ENCODE results near the gene CPTP. TPM values are rescaled to one million over a fixed set of nuclear protein-coding genes. Genes with fewer than 3 reads are reported as not detected.
A peak's percentile ranks its signal among the peaks of the same experiment; 100 is the strongest.
"Not testable (repeated sequence)": the region's sequence is repeated elsewhere in the genome, so short reads cannot be mapped to it uniquely, and the experiment has no call there.

The CPTP gene
- total and polyA plus RNA-seq, 9 donors, result 12.5 to 19.6 (median 16.9) TPM

DNA sequence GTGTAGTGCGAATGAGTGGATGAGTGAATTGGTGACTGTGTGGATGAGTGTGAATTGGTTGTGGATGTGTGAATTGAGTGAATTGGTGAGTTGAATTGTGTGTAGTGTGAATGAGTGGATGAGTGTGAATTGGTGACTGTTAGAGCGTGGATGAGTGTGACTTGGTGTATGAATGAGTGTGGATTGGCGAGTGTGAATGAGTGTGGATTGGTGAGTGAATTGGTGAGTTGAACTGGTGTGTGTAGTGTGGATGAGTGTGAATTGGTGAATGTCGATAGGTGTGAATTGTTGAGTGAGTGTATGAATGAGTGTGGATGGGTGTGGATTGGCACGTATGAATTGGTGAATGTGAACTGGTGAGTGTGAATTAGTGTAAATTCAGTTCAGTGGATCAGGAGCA lies 42.7 kb downstream of the CPTP start:
- H3K9me3 ChIP-seq (replicated peaks; ENCODE audit: control insufficient read depth, low read depth, low read length), result peaks cover 4% of the 10 kb centered on the region
- H3K27me3 ChIP-seq (ENCODE audit: control insufficient read depth, insufficient read depth, low read length), result no peaks in the 10 kb centered on the region
- WGBS (ENCODE audit: insufficient coverage), result 92% methylated on average over 4 of the region's 5 CpGs
- no peak for DNase-seq
- no peak overlapping the region for H3K4me3 ChIP-seq (ENCODE audit: low read length)
- no peak overlapping the region for H3K27ac ChIP-seq (ENCODE audit: low read length)
- peaks cover 11% of the 10 kb centered on the region for H3K4me1 ChIP-seq (ENCODE audit: control insufficient read depth, insufficient read depth, low read length)
- peaks cover under 1% of the 10 kb centered on the region for H3K36me3 ChIP-seq (ENCODE audit: control insufficient read depth, insufficient read depth, low read length)

GRCh38 chr1:1370094-1370493 lies 45.5 kb downstream of the CPTP start:
- not testable (repeated sequence) for DNase-seq; H3K27me3 ChIP-seq (ENCODE audit: control insufficient read depth, insufficient read depth, low read length); H3K9me3 ChIP-seq (replicated peaks; ENCODE audit: control insufficient read depth, low read depth, low read length); H3K4me3 ChIP-seq (ENCODE audit: low read length); H3K27ac ChIP-seq (ENCODE audit: low read length)
- WGBS (ENCODE audit: insufficient coverage), result 91% methylated on average over 11 of the region's 14 CpGs
- Histone ChIP-seq H3K36me3 (ENCODE audit: control insufficient read depth, insufficient read depth, low read length) (peaks cover 15% of the 10 kb centered on the region), H3K4me1 (ENCODE audit: control insufficient read depth, insufficient read depth, low read length) (peaks cover 25% of the 10 kb centered on the region)

DNA sequence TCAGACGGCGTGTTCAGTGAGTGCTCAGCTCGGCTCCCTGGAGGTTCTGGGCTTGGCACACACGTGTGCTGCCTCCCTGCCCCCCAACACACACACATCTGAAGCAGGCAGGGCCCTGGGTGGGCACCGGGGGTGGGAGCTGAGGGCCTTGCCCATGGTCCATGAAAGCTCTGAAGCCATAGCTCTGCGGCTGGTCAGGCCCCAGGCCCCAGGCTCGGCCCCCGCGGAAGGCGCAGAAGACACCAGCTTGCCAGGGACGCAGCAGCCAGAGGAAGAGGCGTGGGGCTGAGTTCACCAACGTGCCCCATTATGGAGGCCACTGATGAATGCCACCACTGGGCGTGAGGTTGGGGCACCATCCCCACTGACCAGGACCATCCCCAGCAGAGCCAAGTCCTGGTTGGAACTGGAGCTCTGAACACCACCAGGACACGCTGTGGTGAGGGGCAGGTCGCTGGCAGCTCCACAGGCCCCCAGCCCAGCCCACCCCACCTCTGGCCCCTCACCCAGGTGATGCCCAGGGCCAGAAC lies 46.2 kb downstream of the CPTP start:
- Histone ChIP-seq H3K9me3 (replicated peaks; ENCODE audit: control insufficient read depth, low read depth, low read length) (peaks cover 4% of the 10 kb centered on the region), H3K27ac (ENCODE audit: low read length) (no peak overlapping the region), H3K4me3 (ENCODE audit: low read length) (no peak overlapping the region), H3K4me1 (ENCODE audit: control insufficient read depth, insufficient read depth, low read length) (peaks cover 27% of the 10 kb centered on the region), H3K36me3 (ENCODE audit: control insufficient read depth, insufficient read depth, low read length) (peaks cover 15% of the 10 kb centered on the region), H3K27me3 (ENCODE audit: control insufficient read depth, insufficient read depth, low read length) (no peaks in the 10 kb centered on the region)
- DNase-seq, result no peak
- WGBS (ENCODE audit: insufficient coverage), result 85% methylated on average over 14 of the region's 16 CpGs

- no peak for DNase-seq
- Histone ChIP-seq H3K9me3 (replicated peaks; ENCODE audit: control insufficient read depth, low read depth, low read length) (no peaks in the 10 kb centered on the region), H3K4me3 (ENCODE audit: low read length) (no peak overlapping the region), H3K27me3 (ENCODE audit: control insufficient read depth, insufficient read depth, low read length) (no peaks in the 10 kb centered on the region), H3K27ac (ENCODE audit: low read length) (no peak overlapping the region), H3K36me3 (ENCODE audit: control insufficient read depth, insufficient read depth, low read length) (peaks cover 15% of the 10 kb centered on the region), H3K4me1 (ENCODE audit: control insufficient read depth, insufficient read depth, low read length) (peaks cover 31% of the 10 kb centered on the region)
- WGBS (ENCODE audit: insufficient coverage), result 68% methylated on average over 4 of the region's 12 CpGs
Measured at GRCh38 chr1:1371364-1371745, 46.8 kb downstream of the CPTP start.

GRCh38 chr1:1371746-1372711 lies 47.4 kb downstream of the CPTP start:
- Histone ChIP-seq H3K27me3 (ENCODE audit: control insufficient read depth, insufficient read depth, low read length) (no peaks in the 10 kb centered on the region), H3K27ac (ENCODE audit: low read length) (no peak overlapping the region), H3K36me3 (ENCODE audit: control insufficient read depth, insufficient read depth, low read length) (peaks cover 15% of the 10 kb centered on the region), H3K9me3 (replicated peaks; ENCODE audit: control insufficient read depth, low read depth, low read length) (no peaks in the 10 kb centered on the region), H3K4me1 (ENCODE audit: control insufficient read depth, insufficient read depth, low read length) (peaks cover 31% of the 10 kb centered on the region), H3K4me3 (ENCODE audit: low read length) (no peak overlapping the region)
- peak; percentile 57 for DNase-seq
- WGBS (ENCODE audit: insufficient coverage), result 37% methylated on average over 24 of the region's 26 CpGs

DNA sequence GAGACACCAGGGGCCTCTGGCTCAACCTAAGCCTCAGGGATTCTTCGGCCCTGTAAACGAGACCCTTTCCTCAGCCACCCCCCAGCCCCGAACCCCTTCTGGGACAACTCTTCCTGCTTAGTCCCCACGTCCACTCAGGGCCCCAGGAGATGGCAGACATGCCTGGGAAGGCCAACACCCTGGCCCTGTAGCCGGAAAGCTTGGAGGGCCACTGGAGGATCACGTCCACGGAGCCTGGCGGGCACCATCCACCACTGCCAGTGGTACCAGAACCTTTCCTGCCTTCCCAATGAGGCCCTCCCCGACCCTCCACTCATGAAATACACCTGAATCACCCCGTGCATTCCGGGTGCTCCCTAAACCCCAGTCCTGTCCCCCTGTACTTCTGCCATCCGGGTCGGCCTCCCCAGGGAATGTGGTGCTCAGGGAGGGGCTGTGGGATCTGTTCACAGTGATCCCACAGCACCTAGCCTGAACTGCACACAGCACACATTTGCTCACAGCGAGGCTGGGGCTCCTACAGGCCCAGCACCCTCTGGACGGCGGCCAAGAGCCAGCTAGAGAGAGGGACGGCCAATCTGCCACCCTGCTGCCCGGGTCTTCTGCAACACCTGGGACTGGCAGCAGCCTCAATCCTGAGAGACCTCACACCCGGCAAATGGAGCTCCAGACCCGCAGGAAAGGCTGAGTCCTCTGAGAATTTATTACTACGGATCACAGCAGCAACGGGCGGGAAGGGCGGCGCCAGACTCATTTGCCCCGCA lies 48.6 kb downstream of the CPTP start:
- H3K27ac ChIP-seq (ENCODE audit: low read length), result no peak overlapping the region
- H3K9me3 ChIP-seq (replicated peaks; ENCODE audit: control insufficient read depth, low read depth, low read length), result no peaks in the 10 kb centered on the region
- no peaks in the 10 kb centered on the region for H3K27me3 ChIP-seq (ENCODE audit: control insufficient read depth, insufficient read depth, low read length)
- 82% methylated on average over 23 of the region's 26 CpGs for WGBS (ENCODE audit: insufficient coverage)
- H3K36me3 ChIP-seq (ENCODE audit: control insufficient read depth, insufficient read depth, low read length), result peaks cover 15% of the 10 kb centered on the region
- no peak for DNase-seq
- peaks cover 31% of the 10 kb centered on the region for H3K4me1 ChIP-seq (ENCODE audit: control insufficient read depth, insufficient read depth, low read length)
- no peak overlapping the region for H3K4me3 ChIP-seq (ENCODE audit: low read length)

DNA sequence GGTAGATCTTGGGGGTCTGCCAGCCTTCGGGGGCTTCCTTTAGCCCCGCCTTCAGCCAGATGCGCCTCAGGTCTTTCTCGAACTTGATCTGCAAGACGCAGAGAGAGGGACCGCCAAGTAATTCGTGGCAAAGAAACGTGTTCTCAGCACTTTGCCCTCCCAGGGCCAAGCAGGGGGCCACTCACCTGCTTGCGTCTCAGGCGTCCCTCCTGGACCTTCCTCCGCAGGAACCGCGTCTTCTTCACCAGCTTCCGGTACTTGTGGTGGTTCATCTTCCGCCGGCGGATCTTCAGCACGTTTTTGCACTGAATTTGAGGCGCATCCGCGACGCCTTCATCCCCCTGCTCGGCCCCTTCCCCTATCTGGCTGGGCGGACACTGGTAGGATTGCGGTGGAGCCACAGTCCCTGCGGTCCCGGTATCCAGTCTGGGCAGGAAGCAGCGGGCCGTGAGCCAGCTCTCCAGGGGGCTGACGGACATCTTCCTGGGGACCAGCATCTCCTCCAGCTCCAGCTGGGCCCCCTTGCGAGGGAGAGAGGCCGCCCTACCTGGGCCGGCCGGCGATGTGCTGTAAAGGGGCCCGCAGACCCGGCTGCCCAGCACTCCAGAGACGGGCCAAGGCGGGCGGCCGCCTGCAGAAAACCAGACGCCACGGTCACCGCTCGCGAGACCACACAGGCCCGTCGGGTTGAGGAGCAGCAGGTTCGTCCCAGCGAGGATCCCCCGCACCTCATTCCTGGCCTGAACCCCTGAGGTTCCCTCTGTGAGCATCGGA lies 49.4 kb downstream of the CPTP start:
- Histone ChIP-seq H3K9me3 (replicated peaks; ENCODE audit: control insufficient read depth, low read depth, low read length) (no peaks in the 10 kb centered on the region), H3K4me1 (ENCODE audit: control insufficient read depth, insufficient read depth, low read length) (peaks cover 31% of the 10 kb centered on the region), H3K27me3 (ENCODE audit: control insufficient read depth, insufficient read depth, low read length) (no peaks in the 10 kb centered on the region), H3K4me3 (ENCODE audit: low read length) (peak overlapping the region; percentile 97), H3K36me3 (ENCODE audit: control insufficient read depth, insufficient read depth, low read length) (peaks cover 15% of the 10 kb centered on the region), H3K27ac (ENCODE audit: low read length) (no peak overlapping the region)
- 52% methylated on average over 48 of the region's 52 CpGs for WGBS (ENCODE audit: insufficient coverage)
- no peak for DNase-seq

DNA sequence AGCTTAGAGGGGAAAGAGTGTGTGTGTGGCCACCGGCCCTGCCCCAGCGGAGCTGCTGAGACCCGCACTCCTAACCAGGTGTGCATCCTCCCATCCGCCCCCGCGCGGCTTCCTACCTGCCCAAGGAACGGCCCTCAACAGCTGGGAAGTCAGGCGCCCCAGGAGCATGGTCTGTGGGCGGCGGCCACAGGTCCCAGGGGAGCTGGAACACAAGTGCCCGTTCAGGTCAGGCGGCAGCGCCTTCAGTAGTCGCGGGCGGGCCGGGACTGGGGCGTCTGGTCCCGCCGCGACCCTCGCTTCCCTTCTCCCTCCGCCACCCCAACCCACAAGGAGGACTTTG lies 50.0 kb downstream of the CPTP start:
- no peaks in the 10 kb centered on the region for H3K9me3 ChIP-seq (replicated peaks; ENCODE audit: control insufficient read depth, low read depth, low read length)
- H3K27ac ChIP-seq (ENCODE audit: low read length), result peak overlapping the region; percentile 87
- H3K4me3 ChIP-seq (ENCODE audit: low read length), result peak overlapping the region; percentile 97
- WGBS (ENCODE audit: insufficient coverage), result under 1% methylated on average over 24 of the region's 24 CpGs
- DNase-seq, result peak; percentile 41
- no peaks in the 10 kb centered on the region for H3K27me3 ChIP-seq (ENCODE audit: control insufficient read depth, insufficient read depth, low read length)
- H3K36me3 ChIP-seq (ENCODE audit: control insufficient read depth, insufficient read depth, low read length), result peaks cover 15% of the 10 kb centered on the region
- peaks cover 31% of the 10 kb centered on the region for H3K4me1 ChIP-seq (ENCODE audit: control insufficient read depth, insufficient read depth, low read length)

DNA sequence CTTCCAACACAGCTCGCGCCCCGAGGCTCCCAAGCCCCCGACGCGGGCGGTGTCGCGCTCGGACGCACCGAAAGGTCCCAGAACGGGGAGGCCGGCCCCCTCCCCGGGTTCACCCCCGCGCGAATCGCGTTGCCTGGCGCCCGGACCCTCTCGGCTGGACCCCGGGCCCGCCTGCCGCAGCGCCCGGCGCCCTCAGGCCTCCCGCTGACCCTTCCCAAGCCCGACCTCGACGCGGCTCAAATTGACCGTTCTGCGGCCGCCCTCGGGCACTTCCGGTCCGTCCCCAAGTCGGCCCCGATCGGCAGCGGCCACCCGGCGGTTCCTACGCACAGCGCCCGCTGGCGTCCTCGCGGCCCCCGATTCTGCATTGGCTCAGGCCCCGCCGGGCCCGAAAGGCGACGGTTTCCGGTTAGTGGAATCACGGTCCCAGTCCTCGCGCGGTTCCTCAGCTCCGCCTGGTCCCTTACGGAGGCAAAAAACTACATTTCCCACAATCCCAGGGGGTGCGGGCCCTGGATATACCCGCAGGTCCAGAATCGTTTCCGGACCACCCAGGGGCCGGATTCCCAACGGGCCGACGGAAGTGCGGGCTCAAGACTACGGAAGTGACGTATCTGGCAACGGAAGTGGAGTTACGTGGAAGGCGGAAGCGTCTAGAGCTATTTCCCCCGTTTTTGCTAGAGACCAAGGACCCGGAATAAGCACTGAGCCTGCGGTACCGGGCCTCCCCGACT lies 50.5 kb downstream of the CPTP start, which contains the start of gene AURKAIP1:
AURKAIP1 (minus strand) TSS at position 279 of the 734 bp plus-strand sequence. CDS start 451 bp downstream, outside the sequence.
- Histone ChIP-seq H3K27me3 (ENCODE audit: control insufficient read depth, insufficient read depth, low read length) (no peaks in the 10 kb centered on the region), H3K27ac (ENCODE audit: low read length) (peak within 1 kb of the TSS; percentile 87), H3K9me3 (replicated peaks; ENCODE audit: control insufficient read depth, low read depth, low read length) (no peaks in the 10 kb centered on the region), H3K4me1 (ENCODE audit: control insufficient read depth, insufficient read depth, low read length) (peaks cover 31% of the 10 kb centered on the region), H3K36me3 (ENCODE audit: control insufficient read depth, insufficient read depth, low read length) (peaks cover 15% of the 10 kb centered on the region), H3K4me3 (ENCODE audit: low read length) (peak within 1 kb of the TSS; percentile 97)
- peak; percentile 100 for DNase-seq
- under 1% methylated on average over 85 of the region's 85 CpGs for WGBS (ENCODE audit: insufficient coverage)

Data from muscle of leg (tissue), 11 donors.